ENCODE measurements around the gene PLCG1. TPM values are rescaled to one million over a fixed set of nuclear protein-coding genes. Genes with fewer than 3 reads are reported as not detected.

The PLCG1 gene
- total RNA-seq, 4 donors from 2014 or later = 54.0 to 188 (median 91.5) TPM

DNA sequence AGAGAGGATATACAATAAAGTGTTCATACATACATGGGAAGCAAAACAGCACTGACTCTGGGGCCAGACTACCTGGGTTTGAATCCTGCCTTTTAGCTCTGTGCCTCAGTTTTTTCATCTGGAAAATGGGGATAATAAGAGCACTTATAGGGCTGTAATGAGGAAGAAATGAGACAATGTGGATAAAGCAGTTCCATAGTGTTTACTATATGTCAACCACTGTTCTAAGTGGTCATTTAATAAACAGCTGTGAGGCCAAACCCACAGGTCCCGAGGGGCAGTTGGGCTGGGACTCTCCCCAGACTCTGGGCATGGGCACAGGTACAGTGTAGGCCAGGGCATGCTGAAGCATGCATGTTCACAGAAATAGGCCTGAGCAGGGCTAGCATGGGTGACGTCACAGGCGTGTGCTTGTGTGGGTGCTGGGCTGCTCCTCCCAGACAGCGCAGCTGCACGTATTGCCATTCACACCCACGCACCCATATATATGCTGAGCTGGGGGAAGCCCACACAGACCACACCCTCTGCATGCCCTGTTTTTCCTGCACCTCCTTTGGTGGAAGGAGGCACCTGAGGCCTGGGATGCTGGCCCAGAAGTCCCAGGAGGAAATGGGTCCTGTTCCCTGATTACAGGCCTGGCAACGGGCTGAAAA lies 3.5 kb upstream of the PLCG1 start:
- Histone ChIP-seq H3K27ac (peak overlapping the region; percentile 66), H3K4me1 (peaks cover 50% of the 10 kb centered on the region), H3K4me3 (no peak overlapping the region), H3K27me3 (no peaks in the 10 kb centered on the region), H3K36me3 (no peaks in the 10 kb centered on the region), H3K9me3 (no peaks in the 10 kb centered on the region)
- TF ChIP-seq POLR2AphosphoS5 (IDR thresholded peaks at IDR 0.05) = no peak
- no peak for TF ChIP-seq POLR2A (IDR thresholded peaks at IDR 0.05)
- TF ChIP-seq, protein P1, sequence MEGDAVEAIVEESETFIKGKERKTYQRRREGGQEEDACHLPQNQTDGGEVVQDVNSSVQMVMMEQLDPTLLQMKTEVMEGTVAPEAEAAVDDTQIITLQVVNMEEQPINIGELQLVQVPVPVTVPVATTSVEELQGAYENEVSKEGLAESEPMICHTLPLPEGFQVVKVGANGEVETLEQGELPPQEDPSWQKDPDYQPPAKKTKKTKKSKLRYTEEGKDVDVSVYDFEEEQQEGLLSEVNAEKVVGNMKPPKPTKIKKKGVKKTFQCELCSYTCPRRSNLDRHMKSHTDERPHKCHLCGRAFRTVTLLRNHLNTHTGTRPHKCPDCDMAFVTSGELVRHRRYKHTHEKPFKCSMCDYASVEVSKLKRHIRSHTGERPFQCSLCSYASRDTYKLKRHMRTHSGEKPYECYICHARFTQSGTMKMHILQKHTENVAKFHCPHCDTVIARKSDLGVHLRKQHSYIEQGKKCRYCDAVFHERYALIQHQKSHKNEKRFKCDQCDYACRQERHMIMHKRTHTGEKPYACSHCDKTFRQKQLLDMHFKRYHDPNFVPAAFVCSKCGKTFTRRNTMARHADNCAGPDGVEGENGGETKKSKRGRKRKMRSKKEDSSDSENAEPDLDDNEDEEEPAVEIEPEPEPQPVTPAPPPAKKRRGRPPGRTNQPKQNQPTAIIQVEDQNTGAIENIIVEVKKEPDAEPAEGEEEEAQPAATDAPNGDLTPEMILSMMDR (IDR thresholded peaks at IDR 0.05) = no peak
- TF ChIP-seq EP300 (IDR thresholded peaks at IDR 0.05) = no peak
- 37% methylated on average over 7 of the region's 7 CpGs for WGBS
- DNase-seq (ENCODE audit: low spot score in 2 of 2) = peak; percentile 70 to 81

DNA sequence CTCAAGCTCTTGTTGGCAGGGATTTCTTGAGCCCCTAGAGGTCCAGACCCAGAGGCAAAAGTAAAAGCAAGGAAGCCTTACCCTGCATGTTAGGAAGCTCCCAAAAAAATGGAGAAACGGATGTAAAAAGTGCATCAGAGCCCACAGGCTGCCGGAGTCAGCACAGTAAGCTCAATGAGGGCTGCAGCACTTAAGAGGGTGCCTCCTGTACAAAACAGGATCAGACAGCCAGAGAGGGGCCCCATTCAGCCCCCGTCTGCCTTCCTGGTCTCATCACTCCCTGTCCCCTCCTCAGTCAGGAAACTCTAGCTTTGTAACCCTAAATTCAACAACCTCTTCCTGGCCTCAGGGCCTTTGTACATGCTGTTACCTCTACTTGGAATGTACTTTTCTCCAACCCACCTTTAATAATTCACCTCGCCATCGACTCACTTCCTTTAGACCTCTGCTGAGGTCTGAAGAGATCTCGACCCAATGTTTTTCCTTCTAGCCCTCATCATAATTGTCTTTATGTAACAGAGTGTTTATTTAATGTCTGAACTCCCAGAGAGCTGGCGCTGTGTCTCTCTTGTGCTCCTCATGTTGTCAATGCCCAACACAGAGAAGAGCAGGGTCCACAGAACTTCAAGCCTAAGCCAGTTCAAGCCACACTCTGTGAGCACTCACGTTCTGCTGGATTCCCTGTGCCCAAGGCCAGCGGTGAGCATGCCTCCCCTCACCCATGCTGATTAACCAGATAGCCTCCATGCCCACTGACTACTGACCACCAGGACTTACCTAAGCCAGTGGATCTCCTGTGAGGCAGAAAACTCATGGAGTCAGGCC lies 2.8 kb upstream of the PLCG1 start:
- TF ChIP-seq, protein P1 (IDR thresholded peaks at IDR 0.05) = no peak
- TF ChIP-seq POLR2A (IDR thresholded peaks at IDR 0.05) = no peak
- no peak for TF ChIP-seq POLR2AphosphoS5 (IDR thresholded peaks at IDR 0.05)
- no peak for TF ChIP-seq EP300 (IDR thresholded peaks at IDR 0.05)
- H3K36me3 ChIP-seq = no peaks in the 10 kb centered on the region
- no peak overlapping the region for H3K4me3 ChIP-seq
- peak overlapping the region; percentile 66 for H3K27ac ChIP-seq
- H3K4me1 ChIP-seq = peaks cover 58% of the 10 kb centered on the region
- H3K9me3 ChIP-seq = no peaks in the 10 kb centered on the region
- DNase-seq (ENCODE audit: low spot score in 2 of 2) = peak; percentile 46 to 53
- 71% methylated on average over 8 of the region's 9 CpGs for WGBS
- H3K27me3 ChIP-seq = no peaks in the 10 kb centered on the region

DNA sequence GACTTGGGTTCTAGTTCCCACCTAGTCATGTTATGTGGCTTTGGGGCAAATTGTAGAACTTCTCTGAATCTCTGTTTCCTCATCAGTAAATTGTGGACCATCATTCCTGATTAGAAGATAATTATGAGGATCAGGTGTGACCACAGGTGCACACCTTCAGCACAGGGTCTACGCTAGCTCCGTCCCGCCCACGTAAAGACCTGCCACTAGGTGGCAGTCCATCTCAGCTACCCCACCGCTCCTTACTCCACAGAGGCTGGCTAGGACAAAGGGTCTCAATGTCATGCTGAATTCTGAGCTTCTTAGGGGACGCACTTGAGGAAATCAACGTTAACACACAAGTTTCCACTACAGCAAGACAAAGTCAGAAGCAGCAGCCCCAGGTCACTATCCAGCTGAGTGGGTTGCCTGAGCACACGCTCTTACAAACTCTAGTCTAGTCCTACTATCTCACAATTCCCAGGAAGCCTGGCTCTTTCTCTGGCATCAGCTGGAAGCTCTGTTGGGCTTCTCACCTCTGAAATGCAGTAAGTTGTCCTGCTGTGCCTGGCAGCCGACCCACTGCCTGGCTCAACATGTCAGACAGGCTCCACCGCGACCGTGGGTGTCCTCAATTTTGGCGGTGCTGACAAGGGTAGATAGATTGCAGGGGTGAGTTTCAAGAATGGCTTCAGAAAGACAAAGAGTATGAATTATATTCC lies 2.0 kb upstream of the PLCG1 start:
- no peaks in the 10 kb centered on the region for H3K36me3 ChIP-seq
- H3K27ac ChIP-seq = peak overlapping the region; percentile 66
- H3K27me3 ChIP-seq = no peaks in the 10 kb centered on the region
- peak in 1 of 2 donors; percentile 70 for DNase-seq (ENCODE audit: low spot score in 2 of 2)
- TF ChIP-seq, protein P1 (IDR thresholded peaks at IDR 0.05) = peak; percentile 51 to 55
- no peak for TF ChIP-seq POLR2AphosphoS5 (IDR thresholded peaks at IDR 0.05)
- H3K9me3 ChIP-seq = no peaks in the 10 kb centered on the region
- H3K4me1 ChIP-seq = peaks cover 66% of the 10 kb centered on the region
- WGBS = 40% methylated on average over 11 of the region's 13 CpGs
- no peak overlapping the region for H3K4me3 ChIP-seq

DNA sequence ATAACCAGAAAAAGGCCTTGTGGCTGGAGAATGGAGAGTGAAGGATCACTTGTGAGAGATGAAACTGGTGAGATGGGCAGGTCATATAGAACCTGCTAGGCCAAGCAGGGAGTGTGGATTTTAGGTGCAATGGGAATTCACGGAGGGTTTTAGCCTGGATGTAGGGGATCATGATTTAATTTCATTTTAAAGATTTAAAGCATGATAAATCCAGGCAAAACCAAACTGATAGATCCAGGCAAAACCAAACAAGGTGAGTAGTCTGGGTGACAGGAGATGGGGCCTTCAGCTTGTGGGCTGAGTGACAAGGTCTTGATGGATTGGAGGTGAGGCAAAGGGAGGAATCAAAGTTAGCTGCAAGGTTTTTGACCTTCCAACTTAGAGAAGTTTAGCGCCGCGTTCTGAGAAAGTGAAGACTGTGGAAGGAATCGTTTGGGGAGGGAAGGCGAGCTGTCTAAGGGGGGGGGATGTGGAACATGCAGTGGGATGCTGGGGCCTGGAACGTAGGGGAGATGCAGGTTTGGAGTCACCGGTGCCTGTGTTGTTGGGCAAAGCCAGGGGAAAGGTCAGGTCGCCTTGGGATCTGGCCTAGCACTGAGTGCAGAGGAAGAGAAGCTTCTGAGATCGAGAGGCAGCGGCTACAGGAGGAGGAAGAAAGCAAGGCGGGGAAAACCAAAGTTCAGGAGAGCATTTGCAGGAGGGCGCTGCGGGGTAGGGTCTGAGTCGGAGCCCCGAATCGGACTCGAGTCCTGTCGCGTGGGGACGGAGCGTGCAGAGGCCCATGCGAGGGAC lies 1.3 kb upstream of the PLCG1 start:
- TF ChIP-seq EP300 (IDR thresholded peaks at IDR 0.05) (no peak), POLR2AphosphoS5 (IDR thresholded peaks at IDR 0.05) (no peak)
- TF ChIP-seq, protein P1 (IDR thresholded peaks at IDR 0.05) = no peak
- peak overlapping the region; percentile 93 for H3K4me3 ChIP-seq

More for the DNA sequence above, 1.3 kb upstream of the PLCG1 start:
- Histone ChIP-seq H3K36me3 (no peaks in the 10 kb centered on the region), H3K27ac (peak overlapping the region; percentile 98), H3K27me3 (no peaks in the 10 kb centered on the region), H3K4me1 (peaks cover 73% of the 10 kb centered on the region), H3K9me3 (no peaks in the 10 kb centered on the region)
- DNase-seq (ENCODE audit: low spot score in 2 of 2) = peak in 1 of 2 donors; percentile 84
- WGBS = 41% methylated on average over 23 of the region's 23 CpGs

Data from suprapubic skin (tissue), 4 donors.